Effector CD4-positive, alpha-beta T cell (primary cell): Measurements from ENCODE around the gene NELFE.
"Not testable (repeated sequence)": the region's sequence is repeated elsewhere in the genome, so short reads cannot be mapped to it uniquely, and the experiment has no call there.

Experiments
- DNase-seq: peaks from one replicate; pipeline ENCODE4 v3.0.0-alpha.2; 2020
- total RNA-seq: gene quantifications from one replicate; lab custom pipeline; 2026; lab: John Stamatoyannopoulos, UW

The NELFE gene, protein sequence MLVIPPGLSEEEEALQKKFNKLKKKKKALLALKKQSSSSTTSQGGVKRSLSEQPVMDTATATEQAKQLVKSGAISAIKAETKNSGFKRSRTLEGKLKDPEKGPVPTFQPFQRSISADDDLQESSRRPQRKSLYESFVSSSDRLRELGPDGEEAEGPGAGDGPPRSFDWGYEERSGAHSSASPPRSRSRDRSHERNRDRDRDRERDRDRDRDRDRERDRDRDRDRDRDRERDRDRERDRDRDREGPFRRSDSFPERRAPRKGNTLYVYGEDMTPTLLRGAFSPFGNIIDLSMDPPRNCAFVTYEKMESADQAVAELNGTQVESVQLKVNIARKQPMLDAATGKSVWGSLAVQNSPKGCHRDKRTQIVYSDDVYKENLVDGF
- total RNA-seq = 44.7 reads per million, percentile 66 among the genes with 10 or more reads in this experiment

DNA sequence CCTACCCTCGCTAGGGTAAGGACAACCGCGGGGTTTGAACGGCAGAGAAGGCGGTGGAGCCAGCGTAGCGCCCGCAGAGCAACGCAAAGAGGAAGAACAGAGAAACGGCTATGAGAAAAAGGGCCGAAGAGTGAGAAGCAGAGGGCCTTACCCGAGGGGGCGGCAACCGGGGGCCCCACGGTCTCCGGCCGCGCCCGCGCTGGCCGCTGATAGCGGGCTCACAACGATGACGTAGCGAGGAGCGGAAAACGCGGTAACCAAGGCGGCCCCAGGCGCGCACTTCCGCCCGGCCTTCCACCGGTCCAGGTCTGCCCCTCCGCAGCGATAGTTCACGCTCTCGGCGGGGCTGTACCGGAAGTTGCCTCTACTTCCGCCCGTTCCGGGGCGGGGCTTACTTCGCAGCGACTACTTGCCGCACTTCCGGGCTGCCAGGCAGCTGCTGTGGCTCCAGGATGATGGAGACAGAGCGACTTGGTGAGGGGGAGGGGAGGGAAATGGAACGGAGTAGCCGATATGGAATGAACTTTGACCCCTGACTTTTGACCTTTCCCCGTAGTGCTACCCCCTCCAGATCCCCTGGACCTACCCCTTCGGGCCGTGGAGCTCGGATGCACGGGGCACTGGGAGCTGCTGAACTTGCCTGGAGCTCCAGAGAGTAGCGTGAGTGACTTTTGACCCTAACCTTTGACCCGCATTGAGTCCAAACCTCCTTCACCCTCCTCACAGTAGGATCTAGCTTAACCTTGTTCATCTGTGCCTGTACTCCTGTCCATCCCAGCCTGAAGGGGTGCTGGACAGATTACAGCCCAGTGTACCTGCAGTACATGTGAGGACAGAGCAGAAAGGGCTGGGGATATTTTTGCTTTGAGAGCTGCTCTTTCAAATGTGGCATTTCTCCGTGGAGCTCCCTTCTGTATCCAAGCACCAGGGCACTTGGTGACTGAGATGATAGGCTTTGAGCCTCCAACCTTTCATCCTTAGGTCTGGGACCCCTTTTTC lies at the start of gene NELFE, which contains the start of gene SKIC2:
Gene NELFE, minus strand, starts transcription at position 231 of the 999 bp plus-strand sequence. CDS start 525 bp downstream, outside the sequence.
Gene SKIC2, plus strand, starts transcription at position 435 of the 999 bp plus-strand sequence. Its CDS starts 18 bp downstream, at position 453.
- DNase-seq = peak; percentile 97

DNA sequence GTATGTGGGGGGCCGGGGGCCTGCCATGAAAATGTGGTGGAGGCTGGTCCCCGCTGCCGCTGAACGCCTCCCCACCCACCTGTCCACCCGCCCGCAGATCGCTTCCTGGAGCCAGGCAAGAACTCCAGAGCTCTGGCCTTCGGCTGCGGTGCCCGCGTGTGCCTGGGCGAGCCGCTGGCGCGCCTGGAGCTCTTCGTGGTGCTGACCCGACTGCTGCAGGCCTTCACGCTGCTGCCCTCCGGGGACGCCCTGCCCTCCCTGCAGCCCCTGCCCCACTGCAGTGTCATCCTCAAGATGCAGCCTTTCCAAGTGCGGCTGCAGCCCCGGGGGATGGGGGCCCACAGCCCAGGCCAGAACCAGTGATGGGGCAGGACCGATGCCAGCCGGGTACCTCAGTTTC lies 49.3 kb upstream of the NELFE start:
- DNase-seq = not testable (repeated sequence)

GRCh38 chr6:32007086-32007485 lies 48.3 kb upstream of the NELFE start:
- not testable (repeated sequence) for DNase-seq

DNA sequence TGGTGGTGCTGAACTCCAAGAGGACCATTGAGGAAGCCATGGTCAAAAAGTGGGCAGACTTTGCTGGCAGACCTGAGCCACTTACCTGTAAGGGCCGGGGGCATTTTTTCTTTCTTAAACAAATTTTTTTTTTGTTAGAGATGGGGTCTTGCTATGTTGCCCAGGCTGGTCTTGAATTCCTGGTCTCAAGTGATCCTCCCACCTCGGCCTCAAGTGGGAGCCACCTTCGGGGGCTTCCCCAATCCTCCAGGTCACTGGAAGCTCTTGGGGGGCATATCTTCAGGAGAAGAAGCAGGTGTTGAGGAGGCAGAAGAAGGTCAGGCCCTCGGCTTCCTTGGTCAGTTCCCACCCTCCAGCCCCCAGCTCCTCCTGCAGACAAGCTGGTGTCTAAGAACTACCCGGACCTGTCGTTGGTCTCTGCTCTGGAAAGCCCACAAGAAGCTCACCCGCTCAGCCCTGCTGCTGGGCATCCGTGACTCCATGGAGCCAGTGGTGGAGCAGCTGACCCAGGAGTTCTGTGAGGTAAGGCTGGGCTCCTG lies 47.3 kb upstream of the NELFE start:
- DNase-seq = not testable (repeated sequence)

DNA sequence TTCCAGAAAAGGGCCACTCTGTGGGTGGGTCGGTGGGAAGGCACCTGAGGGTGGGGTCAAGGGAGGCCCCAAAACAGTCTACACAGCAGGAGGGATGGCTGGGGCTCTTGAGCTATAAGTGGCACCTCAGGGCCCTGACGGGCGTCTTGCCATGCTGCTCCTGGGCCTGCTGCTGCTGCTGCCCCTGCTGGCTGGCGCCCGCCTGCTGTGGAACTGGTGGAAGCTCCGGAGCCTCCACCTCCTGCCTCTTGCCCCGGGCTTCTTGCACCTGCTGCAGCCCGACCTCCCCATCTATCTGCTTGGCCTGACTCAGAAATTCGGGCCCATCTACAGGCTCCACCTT lies 46.7 kb upstream of the NELFE start:
- DNase-seq = not testable (repeated sequence)

GRCh38 chr6:32004864-32005537 lies 46.2 kb upstream of the NELFE start:
- DNase-seq = not testable (repeated sequence)

GRCh38 chr6:32004393-32004792 lies 45.6 kb upstream of the NELFE start:
- DNase-seq = not testable (repeated sequence)

GRCh38 chr6:32003301-32003700 lies 44.5 kb upstream of the NELFE start:
- not testable (repeated sequence) for DNase-seq

DNA sequence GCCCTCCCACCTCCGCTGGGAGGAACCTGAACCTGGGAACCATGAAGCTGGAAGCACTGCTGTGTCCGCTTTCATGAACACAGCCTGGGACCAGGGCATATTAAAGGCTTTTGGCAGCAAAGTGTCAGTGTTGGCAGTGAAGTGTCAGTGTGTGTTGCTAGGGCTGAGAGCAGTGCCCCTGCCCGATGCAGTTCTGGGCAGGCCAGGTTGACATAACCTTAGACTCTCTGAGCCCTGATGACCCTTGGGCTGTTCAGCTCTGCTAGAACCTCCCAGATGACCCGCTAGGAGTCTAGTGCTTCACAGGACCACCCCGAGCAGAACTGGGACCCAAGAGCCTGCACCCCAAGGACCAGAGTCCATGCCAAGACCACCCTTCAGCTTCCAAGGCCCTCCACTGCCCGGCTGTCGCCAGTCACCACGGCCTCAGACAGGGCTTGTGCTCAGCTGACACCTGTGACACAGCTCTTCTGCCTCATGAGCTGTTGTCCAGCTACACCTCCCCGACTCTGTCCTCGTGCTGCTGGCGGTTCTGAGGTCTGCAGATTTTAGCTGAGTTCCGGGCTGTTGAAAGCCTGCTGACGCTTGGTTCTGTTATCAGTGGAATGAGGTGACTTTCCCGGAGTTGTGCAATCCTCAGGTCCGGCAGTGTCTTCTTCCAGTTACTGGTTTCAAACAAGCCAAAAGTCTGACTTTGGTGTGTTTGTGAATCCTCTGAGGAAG lies 43.9 kb upstream of the NELFE start:
- DNase-seq = not testable (repeated sequence)

GRCh38 chr6:31996385-31996784 lies 37.6 kb upstream of the NELFE start:
- DNase-seq = not testable (repeated sequence)

- DNase-seq = not testable (repeated sequence)
Measured at GRCh38 chr6:31994421-31994820, 35.6 kb upstream of the NELFE start.

- DNase-seq = not testable (repeated sequence)
Measured at GRCh38 chr6:31989363-31989762, 30.6 kb upstream of the NELFE start.

- not testable (repeated sequence) for DNase-seq
Measured at GRCh38 chr6:31981744-31982143, 23.0 kb upstream of the NELFE start, which contains the start of gene C4A. TSS of gene C4A (plus strand) at chr6:31982057. CDS start at chr6:31982108, 51 bp downstream.

DNA sequence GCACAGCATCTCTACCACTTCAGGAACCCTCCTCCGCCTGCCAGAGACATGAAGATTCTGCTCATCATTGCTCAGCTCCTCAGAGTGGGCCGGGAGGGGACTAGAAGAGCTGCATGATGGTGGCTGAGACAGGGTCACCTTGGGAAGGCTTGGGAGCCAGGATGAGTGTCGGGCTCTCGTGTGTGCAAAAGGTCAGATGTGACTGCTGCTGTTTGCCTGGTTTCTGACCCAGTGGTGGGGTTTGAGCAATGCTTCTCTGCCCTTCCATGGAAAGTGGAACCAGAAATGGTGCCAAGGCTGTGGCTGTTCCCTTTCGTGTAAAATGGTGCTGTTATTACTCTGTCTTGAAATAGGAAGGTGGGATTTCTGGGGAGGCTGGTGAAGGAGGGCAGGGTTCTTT lies 22.2 kb upstream of the NELFE start:
- DNase-seq = not testable (repeated sequence)

GRCh38 chr6:31980195-31980876 lies 21.6 kb upstream of the NELFE start:
- DNase-seq = not testable (repeated sequence)

- DNase-seq = no peak
Measured at GRCh38 chr6:31979238-31979898, 20.6 kb upstream of the NELFE start.

DNA sequence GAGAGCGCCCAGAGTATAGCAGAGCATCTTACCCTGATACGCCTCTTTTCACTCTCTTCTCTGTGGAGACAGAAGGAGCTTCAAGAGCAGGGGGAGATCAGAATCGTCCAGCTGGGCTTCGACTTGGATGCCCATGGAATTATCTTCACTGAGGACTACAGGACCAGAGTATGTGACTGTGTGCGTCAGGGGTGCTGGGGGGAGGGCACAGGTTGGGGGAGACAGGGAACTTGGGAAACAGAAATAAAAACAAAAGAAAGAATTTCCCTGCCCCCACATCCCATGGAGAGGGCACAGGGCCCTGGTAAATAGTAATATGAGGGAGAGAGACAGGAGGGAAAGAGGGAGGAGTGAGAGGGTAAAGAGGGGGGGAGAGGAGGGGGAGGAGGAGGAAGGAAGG lies 20.1 kb upstream of the NELFE start:
- no peak for DNase-seq

GRCh38 chr6:31977816-31978431 lies 19.2 kb upstream of the NELFE start:
- no peak for DNase-seq

DNA sequence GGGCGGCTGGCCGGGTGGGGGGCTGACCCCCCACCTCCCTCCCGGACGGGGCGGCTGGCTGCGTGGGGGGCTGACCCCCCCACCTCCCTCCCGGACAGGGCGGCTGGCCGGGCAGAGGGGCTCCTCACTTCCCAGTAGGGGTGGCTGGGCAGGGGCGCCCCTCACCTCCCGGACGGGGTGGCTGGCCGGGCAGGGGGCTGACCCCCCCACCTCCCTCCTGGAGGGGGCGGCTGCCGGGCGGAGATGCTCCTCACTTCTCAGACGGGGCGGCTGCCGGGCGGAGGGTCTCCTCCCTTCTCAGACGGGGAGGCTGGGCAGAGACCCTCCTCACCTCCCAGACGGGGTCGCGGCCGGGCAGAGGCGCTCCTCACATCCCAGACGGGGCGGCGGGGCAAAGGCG lies 17.3 kb upstream of the NELFE start:
- DNase-seq = not testable (repeated sequence)
